VCaP (cell line): ENCODE data around the gene CBX2.

Source experiments
- H3K27ac ChIP-seq: fragments of 450-650 bp; 2 replicates; pipeline ENCODE4 v1.5.1; 2017
- CTCF ChIP-seq: fragments of 450-650 bp; conservative IDR thresholded peaks from 2 replicates; pipeline ENCODE4 v1.5.1; 2017; ENCODE audit warnings: mild to moderate bottlenecking, moderate library complexity

Gene CBX2

GRCh38 chr17:79818026-79818758 is 40.2 kb downstream of the CBX2 start:
- no peak for TF ChIP-seq CTCF

GRCh38 chr17:79819085-79819484 is 41.1 kb downstream of the CBX2 start:
- H3K27ac ChIP-seq = no peak overlapping the region
- no peak for TF ChIP-seq CTCF

More at GRCh38 chr17:79818026-79818758, 40.2 kb downstream of the CBX2 start:
- H3K27ac ChIP-seq = no peak overlapping the region

GRCh38 chr17:79819534-79820276 is 41.8 kb downstream of the CBX2 start:
- no peak overlapping the region for H3K27ac ChIP-seq
- no peak for TF ChIP-seq CTCF

- no peak for TF ChIP-seq CTCF
Measured at GRCh38 chr17:79820959-79821330, 43.0 kb downstream of the CBX2 start.

GRCh38 chr17:79821331-79822095 is 43.6 kb downstream of the CBX2 start:
- no peak for TF ChIP-seq CTCF
- H3K27ac ChIP-seq = no peak overlapping the region

More at GRCh38 chr17:79820959-79821330, 43.0 kb downstream of the CBX2 start:
- no peak overlapping the region for H3K27ac ChIP-seq

- no peak for TF ChIP-seq CTCF
- no peak overlapping the region for H3K27ac ChIP-seq
Measured at GRCh38 chr17:79822583-79823124, 44.7 kb downstream of the CBX2 start.

GRCh38 chr17:79824234-79824633 is 46.3 kb downstream of the CBX2 start:
- no peak overlapping the region for H3K27ac ChIP-seq
- TF ChIP-seq CTCF = no peak
